NCI-H2107 (cell line): ENCODE data around the gene CHDH.

Experiments used
- DNase-seq: peaks from one replicate; lab custom pipeline; 2025; lab: John Stamatoyannopoulos, UW

The CHDH gene

GRCh38 chr3:53788038-53788437 is 58.2 kb downstream of the CHDH start:
- DNase-seq, result no peak

GRCh38 chr3:53787016-53787415 is 59.2 kb downstream of the CHDH start:
- DNase-seq, result no peak

- no peak for DNase-seq
Measured at GRCh38 chr3:53780806-53781205, 65.4 kb downstream of the CHDH start.

GRCh38 chr3:53780171-53780570 is 66.0 kb downstream of the CHDH start:
- DNase-seq, result no peak

GRCh38 chr3:53778153-53778552 is 68.1 kb downstream of the CHDH start:
- no peak for DNase-seq

- no peak for DNase-seq
Measured at GRCh38 chr3:53777468-53777867, 68.8 kb downstream of the CHDH start.

- DNase-seq, result no peak
Measured at GRCh38 chr3:53776494-53777101, 69.6 kb downstream of the CHDH start.

- no peak for DNase-seq
Measured at GRCh38 chr3:53775834-53776251, 70.4 kb downstream of the CHDH start.

- no peak for DNase-seq
Measured at GRCh38 chr3:53775018-53775417, 71.2 kb downstream of the CHDH start.

GRCh38 chr3:53774414-53774813 is 71.8 kb downstream of the CHDH start:
- DNase-seq, result no peak

- DNase-seq, result no peak
Measured at GRCh38 chr3:53773611-53774368, 72.4 kb downstream of the CHDH start.

- no peak for DNase-seq
Measured at GRCh38 chr3:53773021-53773436, 73.2 kb downstream of the CHDH start.

- no peak for DNase-seq
Measured at GRCh38 chr3:53772562-53772961, 73.7 kb downstream of the CHDH start.

GRCh38 chr3:53768478-53769459 is 77.5 kb downstream of the CHDH start:
- no peak for DNase-seq

- no peak for DNase-seq
Measured at GRCh38 chr3:53766706-53767105, 79.5 kb downstream of the CHDH start.

GRCh38 chr3:53765753-53766152 is 80.5 kb downstream of the CHDH start:
- DNase-seq, result no peak

- no peak for DNase-seq
Measured at GRCh38 chr3:53764026-53764775, 82.0 kb downstream of the CHDH start.

GRCh38 chr3:53763353-53763752 is 82.9 kb downstream of the CHDH start:
- DNase-seq, result no peak
